ENCODE results near the gene SND1. TPM values are rescaled to one million over a fixed set of nuclear protein-coding genes. Genes with fewer than 3 reads are reported as not detected.

Gene SND1
- total RNA-seq, 1 experiment from 2014 or later = 218 TPM

DNA sequence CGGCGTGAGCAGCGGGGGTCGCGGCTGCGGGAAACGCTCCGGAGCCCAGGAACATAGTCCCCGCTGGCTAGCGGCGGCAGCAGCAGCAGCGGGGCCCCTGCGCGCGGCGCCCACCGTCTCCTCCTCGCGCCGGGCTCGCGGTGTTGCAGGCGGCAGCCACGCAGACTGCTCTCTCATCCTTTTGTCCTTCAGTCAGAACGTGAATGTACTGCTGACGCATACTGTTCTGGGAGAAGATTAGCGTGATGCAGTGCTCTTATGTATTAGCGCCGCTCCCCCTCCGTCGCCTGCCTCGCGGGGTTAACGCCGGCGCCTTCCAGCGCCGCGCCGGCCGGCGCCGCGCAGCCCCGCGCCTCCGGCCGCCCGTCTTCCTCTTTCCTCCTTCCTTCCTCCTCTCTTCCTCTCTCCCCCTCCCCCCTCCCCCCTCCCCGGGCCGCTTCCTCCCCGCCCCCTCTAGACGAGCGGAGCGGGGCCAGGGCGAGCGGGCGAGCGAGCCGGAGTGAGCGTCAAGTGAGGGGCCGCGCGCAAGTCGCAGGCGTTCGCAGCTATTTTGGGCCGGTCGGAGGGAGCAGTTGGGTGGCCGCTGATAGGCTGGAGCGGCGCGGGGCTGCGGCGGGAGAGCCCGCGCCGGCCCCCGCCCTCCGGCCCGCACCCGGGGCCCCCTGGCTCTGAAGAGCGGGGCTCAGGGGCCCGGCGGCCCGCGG, 380.1 kb downstream of the SND1 start:
- Histone ChIP-seq H3T11ph (ENCODE audit: low read length) (no peak overlapping the region), H2AFZ (ENCODE audit: low read length) (no peak overlapping the region), H3K14ac (ENCODE audit: insufficient read depth, low read length) (peak overlapping the region; percentile 81), H4K91ac (ENCODE audit: insufficient read length, low read depth, low read length) (no peak overlapping the region), H4K20me1 (ENCODE audit: control insufficient read depth, insufficient read depth, insufficient read length) (no peaks in the 10 kb centered on the region), H4K5ac (ENCODE audit: insufficient read length, low read depth, low read length) (no peak overlapping the region), H3K18ac (ENCODE audit: insufficient read length, low read depth, low read length) (no peak overlapping the region), H2BK15ac (ENCODE audit: low read depth, low read length) (no peak overlapping the region), H2BK5ac (ENCODE audit: insufficient read length, low read length) (no peak overlapping the region), H3K27ac (ENCODE audit: insufficient read length, low read depth, low read length) (no peak overlapping the region), H2AK5ac (ENCODE audit: insufficient read length, low read length) (no peak overlapping the region), H3K9me3 (ENCODE audit: control insufficient read depth, low read depth, low read length) (no peaks in the 10 kb centered on the region), H3K27me3 (ENCODE audit: insufficient read depth, low read length) (peaks cover 7% of the 10 kb centered on the region; the same call in 1 of the 2 replicates), H3K79me1 (ENCODE audit: insufficient read depth, low read depth, low read length, poor library complexity, severe bottlenecking) (no peaks in the 10 kb centered on the region), H3K23ac (ENCODE audit: insufficient read length, low read depth, low read length) (no peak overlapping the region), H3K23me2 (ENCODE audit: insufficient read length, low read depth, low read length, poor library complexity, severe bottlenecking) (peaks cover 21% of the 10 kb centered on the region), H2BK20ac (ENCODE audit: low read depth, low read length, poor library complexity, severe bottlenecking) (no peak overlapping the region), H3K79me2 (ENCODE audit: insufficient read depth, low read length) (no peaks in the 10 kb centered on the region; the same call in 1 of the 2 replicates), H4K8ac (replicated peaks; ENCODE audit: insufficient read length, low read depth, low read length) (no peak overlapping the region), H2BK120ac (ENCODE audit: low read depth, low read length, poor library complexity, severe bottlenecking) (no peak overlapping the region), H3K4me2 (ENCODE audit: insufficient read depth, insufficient read length, low read length) (peak overlapping the region; percentile 98), H3K4ac (ENCODE audit: low read depth, low read length) (no peak overlapping the region), H3K9ac (ENCODE audit: extremely low read depth, insufficient read length, low read length) (peak overlapping the region; percentile 50), H3K4me1 (ENCODE audit: insufficient read depth, low read length) (peaks cover 6% of the 10 kb centered on the region; the same call in 1 of the 2 replicates), H3K56ac (ENCODE audit: insufficient read length, low read depth, low read length) (no peak overlapping the region), H2BK12ac (ENCODE audit: insufficient read length, low read depth, low read length) (no peak overlapping the region)
- Mint-ChIP-seq H3K4me3 (peak overlapping the region; percentile 72 to 88), H3K27me3 (ENCODE audit: low read depth) (peaks cover 46% of the 10 kb centered on the region), H3K36me3 (ENCODE audit: insufficient read depth in 1 of 3, low read depth in 3 of 3) (peaks cover 11 to 18% (median 13%) of the 10 kb centered on the region in 3 experiments), H3K9me3 (no peaks in the 10 kb centered on the region; a peak in 2 of 5 replicates), H3K27ac (no peak overlapping the region), H3K4me1 (peaks cover 29 to 41% of the 10 kb centered on the region in 2 experiments)
- no CpG with 5 or more reads among the region's 87 CpGs for WGBS (ENCODE audit: extremely low coverage, insufficient read length, low lambda C conversion rate)
- peak; percentile 51 for DNase-seq
- TF ChIP-seq CTCF (conservative IDR thresholded peaks at IDR 0.05) = peak; percentile 27; the same call in 1 of the 3 replicates

All from H9 (cell line).